ENCODE measurements around the gene HAUS8.
A peak's percentile ranks its signal among the peaks of the same experiment; 100 is the strongest.

HAUS8 gene

DNA sequence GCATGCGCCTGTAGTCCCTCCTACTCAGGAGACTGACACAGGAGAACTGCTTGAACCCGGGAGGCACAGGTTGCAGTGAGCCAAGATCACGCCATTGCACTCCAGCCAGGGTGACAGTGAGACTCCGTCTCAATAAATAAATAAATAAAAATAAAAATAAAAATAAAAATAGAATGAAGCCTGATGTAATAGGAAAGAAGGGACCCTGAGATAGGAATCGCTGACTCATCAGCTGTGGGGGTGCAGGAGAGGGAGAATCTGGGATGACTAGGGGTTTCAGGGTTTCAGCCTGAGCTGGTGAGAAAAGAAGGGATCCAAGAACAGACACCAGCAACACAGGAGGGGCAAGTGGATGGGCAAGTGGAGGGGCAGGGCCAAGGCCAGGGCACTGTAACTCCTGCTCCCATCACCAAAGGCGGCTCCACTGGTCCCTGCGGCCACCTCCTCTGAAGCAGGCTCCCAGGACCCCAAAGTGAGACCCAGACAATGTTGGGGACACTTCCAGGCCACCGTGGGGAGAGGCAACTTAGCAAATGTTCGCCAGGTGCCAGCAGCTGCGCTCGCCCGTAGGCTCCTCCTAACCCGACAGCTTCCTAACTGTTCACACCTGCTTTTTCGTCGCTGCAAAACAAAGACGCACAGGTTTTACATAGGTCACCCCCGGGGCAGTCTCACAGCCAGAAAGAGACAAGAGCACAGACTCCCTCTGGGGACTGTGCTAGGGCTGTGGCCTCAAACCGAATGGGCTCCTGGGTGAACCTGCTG lies 1.2 kb downstream of the HAUS8 start:
- peak; percentile 85 for DNase-seq

DNA sequence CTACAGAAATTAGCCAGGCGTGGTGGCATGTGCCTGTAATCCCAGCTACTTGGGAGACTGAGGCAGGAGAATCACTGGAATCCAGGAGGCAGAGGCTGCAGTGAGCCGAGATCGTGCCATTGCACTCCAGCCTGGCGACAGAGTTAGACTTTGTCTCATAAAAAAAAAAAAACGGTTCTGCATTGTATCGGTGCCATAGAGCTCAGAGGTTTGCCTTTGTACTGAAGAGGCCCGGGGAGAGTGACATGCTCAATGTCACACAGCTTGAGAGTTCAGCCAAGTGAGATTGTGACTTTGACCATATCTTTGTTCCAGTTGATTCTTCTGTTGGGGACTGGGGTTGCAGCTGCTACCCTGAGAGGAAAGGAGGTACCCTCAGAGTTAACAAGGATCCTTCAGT lies 4.3 kb downstream of the HAUS8 start:
- no peak for DNase-seq

DNA sequence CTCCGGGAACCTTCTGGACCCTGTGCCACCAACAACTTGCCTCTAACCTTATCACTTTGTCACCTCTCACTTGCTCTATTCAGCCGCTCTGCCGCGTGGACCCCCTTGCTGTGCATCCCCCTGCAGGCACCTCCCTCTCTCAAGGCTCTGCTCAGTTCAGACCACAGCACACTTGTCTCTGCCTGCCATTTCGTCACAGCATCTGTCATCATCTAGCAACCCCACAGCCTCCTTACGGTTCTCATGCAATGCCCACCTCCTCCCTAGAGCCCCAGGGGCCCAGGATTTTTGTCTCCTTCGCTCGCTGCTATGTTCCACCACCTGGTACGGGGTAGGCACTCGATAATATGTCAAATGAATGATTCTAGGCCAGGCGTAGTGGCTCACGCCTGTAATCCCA lies 4.8 kb downstream of the HAUS8 start:
- DNase-seq, result no peak

DNA sequence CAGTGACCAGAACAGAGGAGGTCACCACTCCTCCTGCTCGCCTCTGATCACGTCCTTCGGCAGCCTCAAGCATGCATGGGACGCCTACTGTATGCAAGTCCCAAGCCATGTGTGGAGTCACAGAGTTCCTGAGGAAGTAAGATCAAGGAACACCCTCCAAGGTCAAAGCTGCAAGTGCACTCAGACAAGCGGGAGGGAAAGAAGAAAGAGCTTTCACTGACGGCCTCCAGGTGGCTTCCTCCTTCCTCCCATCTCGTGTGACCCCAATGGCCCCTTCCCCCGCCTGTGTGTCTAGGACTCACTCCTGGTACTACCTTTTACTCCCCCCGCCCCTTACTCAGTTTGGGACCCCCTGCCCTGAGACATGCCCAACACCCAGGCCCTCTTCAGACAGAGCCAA lies 6.1 kb downstream of the HAUS8 start:
- DNase-seq, result no peak

DNA sequence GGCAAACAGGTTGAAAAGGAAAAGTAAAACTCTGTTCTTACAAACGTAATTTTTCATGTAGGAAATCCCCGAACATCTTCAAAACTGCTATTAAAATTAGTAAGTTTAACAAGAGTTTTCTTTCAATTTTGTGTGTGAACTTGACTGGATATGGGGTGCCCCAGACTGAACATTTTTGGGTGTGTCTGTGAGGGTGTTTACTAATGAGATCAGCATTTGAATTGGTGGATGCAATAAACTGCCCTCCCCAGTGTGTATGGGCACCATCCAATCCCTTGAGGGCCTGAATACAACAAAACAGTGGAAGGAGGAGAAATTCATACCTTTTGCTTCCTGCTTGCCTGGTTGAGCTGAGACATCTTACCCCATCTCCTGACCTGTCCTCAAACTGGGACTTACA lies 11.8 kb downstream of the HAUS8 start:
- DNase-seq, result no peak

DNA sequence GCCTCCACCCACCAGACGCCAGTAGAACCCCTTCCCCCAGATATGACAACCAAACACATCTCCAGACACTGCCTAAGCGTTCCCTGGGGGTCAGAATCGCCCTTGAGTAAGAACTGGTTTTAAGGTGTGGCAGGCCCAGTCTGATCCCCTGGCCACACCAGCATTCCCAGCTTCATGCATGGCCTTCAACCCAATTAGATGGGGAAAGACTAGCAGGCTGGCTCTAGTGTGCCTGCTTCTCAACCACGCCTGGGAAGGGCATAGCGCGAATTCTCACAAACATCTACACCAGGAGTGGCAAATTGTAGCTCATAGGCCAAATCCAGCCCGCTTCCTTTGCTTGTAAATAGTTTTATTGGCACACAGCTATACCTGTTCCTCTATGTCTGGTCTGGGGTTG lies 13.6 kb downstream of the HAUS8 start:
- DNase-seq, result no peak

DNA sequence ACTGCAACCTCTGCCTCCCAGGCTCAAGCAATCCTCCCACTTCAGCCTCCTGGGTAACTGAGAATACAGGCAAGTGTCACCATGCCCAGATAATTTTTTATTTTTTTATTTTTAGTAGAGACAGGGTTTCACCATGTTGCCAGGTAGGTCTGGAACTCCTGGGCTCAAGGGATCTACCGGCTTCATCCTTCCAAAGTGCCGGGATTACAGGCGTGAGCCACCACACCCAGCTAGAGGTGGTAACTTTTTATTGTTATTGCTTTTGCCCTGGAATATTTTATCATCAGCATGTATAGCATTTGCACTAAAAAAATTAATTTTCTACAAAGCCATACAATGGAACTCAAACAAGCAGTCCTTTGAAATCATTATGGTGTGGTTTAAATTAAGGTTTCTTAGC lies 14.0 kb downstream of the HAUS8 start:
- DNase-seq, result no peak

DNA sequence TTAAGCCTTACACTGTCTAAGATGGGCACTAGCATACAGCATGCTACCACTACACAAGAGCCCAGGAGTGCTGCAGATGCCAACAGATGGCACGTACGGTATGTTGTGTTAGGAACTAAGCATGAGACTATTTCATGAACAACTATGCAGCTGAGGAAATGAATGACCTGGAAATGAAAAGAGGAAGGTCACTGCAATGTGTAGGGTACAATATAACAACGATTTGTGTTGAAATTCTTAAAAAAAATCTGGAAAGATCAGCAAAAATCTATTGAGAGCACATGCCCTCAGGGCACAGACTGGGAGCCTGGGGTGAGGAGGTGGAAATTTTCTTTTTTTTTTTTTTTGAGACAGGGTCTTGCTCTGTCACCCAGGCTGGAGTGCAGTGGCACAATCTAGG lies 14.4 kb downstream of the HAUS8 start:
- DNase-seq, result no peak

DNA sequence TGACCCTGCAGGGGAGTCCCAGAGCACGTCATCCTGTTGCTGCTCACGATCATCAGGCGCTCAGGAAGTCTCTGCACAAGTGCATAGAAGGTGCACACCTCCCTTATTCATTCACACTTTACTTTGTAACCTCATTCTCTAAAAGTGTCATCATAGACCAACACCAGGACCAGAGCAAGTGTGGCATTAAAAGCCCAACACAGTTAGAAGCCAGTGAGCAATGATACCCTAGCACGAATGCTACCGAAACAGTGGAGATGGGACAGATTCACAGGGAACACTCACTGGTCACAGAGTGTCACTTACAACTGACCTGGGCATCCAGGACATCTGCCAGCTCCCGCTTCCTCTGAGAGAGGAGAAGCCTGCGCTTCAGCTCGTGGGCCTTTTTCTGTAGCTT lies 17.0 kb downstream of the HAUS8 start:
- DNase-seq, result no peak

DNA sequence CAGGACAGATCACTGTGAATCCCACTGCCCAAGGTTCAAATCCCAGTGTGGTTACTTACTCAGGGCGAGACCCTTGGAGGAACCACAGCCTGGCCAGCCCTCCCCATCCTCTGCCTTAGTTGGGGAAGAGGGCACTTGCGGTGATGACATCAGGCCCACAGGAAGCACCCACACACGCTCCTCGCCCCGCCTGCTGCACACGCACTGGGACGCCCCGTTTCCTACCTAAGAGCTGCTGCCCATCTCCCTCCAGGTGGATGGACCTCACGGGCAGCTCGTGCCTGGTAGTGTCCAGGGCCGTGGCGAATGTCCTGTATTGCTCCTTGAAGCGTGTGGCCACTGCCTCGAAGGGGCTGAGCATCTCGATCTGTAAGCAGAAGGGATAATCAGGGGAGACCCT lies 19.6 kb downstream of the HAUS8 start:
- no peak for DNase-seq

DNA sequence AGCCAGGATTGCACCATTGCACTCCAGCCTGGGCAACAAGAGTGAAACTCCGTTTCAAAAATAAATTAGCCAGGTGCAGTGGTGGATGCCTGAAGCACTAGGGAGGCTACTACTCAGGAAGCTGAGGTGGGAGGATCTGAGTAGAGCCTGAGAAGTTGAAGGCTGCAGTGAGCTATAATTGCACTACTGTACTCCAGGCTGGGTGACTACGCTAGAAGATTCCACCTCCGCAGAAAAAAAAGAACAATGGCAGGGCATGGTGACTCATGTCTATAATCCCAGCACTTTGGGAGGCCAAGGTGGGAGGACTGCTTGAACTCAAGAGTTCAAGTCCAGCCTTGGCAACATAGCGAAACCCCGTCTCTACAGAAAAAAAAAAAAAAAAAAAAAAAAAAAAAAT lies 20.5 kb downstream of the HAUS8 start:
- no peak for DNase-seq

DNA sequence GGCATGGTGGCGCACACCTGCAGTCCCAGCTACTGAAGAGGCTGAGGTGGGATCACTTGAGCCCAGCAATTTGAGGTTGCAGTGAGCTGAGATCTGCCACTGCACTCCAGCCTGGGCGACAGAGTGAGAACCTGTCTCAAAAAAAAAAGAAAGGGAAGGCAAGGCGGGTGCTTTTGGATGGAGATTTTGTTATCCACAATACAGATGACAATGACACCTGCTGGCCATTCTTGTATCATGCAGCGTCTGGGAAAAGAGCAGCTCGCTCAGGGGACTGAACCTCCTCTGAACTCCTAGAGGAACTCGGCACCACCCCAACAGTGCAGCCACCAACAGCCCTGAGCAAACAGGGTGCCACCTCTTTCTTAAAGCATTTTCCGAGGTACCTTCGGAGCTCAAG lies 22.8 kb downstream of the HAUS8 start:
- peak; percentile 47 for DNase-seq

DNA sequence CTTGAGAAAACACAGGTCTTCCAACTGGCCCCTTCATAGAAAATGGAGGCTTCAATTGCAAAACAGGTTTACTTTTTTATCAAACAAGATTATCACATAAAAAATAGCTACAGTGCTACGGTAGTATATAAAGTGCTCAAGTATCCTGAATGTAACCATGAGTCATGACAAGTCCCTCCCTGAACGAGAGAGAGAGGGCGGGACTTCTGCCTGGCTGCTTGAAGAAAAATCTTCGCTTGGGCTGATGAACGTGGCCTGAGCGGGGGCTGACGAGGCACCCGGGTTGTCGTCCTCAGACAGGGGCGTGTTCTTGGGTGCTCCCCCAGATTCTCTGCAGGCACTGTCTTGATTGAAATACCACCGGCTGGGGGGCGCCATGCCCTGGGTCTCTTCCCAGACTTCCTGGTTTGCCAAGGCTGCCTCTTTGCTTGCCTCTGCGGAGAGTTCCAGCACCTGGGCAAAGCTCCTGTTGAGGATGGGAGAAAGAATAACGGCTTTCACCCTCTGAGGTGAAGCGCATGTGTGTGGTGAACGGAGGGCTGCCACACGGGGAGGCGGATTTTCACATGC lies 25.5 kb downstream of the HAUS8 start:
- DNase-seq, result no peak

DNA sequence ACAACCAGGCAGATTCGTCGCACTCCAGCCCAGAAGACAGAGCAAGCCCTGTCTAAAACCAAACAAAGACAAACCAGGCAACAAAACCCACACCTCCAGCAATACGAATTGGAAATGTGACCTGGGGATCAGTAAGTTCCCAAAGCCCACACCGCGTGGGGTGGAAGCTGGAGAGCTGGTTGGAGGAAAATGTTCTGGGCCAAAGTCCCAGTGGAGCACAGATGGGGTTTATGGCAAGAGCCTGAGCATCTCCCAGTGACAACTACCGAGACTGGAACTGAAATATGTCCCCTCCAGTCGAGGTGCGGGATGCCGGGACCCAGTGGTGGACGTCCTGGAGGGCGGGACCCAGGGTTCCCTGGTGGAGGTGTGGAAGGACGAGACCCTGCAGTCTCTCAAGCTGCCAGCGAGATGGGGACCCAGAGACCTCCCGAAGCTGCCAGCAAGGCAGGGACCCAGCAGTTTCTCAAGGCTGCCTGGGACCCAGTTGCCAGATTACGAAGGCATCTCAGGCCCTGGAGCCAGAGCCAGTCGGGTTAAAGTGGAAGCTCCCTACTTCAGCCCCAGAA lies 26.3 kb downstream of the HAUS8 start:
- no peak for DNase-seq

DNA sequence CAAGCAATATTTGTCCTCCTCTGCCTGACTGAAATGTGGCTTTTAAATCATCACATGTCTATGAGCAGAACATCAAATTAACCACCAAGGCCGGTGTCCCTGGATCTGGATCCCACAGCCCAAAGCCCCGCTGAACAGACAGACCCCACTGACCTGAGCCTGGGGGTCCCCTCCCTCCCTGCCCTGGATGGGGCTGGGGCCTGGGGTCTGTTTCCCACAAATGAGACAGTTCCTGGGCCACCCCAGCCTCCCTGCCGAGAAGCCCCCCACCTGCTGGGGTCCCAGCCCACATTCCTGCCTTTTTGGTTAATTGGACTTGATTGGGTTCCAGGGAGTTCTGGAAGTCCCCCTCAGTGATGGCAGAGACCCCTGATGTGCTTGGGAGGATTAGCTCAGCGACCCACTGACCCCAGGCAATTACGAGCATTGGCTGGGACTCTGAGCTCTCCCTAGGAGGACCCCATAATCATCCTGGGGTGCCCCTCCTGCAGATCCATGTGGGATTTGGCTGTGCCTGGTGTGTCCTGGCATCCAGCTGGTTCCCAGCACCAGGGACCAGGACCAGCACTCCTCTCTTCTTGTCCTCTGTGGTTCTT lies 29.2 kb downstream of the HAUS8 start:
- no peak for DNase-seq

DNA sequence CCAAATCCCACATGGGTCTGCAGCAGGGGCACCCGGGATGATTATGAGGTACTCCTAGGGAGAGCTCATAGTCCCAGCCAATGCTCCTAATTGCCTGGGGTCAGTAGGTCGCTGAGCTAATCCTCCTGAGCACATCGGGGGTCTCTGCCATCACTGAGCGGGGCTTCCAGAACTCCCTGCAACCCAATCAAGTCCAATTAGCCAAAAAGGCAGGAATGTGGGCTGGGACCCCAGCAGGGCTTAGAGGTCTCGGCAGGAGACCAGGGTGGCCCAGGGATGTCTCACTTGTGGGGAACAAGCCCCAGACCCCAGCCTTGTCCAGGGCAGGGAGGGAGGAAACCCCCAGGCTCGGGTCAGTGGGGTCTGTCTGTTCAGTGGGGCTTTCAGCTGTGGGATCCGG lies 31.5 kb downstream of the HAUS8 start:
- DNase-seq, result no peak

DNA sequence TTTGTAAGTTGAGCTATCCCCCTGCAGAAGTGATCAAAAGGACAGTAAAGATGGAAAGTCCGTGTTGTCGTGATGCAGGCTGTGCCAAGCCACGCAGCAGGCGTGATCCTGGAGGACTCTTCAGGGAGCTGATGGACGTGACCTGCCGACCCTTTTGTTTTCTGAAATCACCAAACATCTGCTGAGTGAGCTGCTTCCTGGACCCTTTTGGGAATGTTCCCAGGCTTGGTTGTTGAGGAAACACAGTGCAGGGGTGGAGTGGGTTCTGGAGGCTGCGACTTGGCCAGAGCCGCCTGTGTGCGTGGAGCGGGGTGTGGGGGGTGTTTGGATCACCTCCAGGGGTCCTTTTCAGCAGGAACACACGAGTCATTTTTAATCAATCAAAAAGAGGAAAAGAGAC lies 33.3 kb downstream of the HAUS8 start:
- no peak for DNase-seq

DNA sequence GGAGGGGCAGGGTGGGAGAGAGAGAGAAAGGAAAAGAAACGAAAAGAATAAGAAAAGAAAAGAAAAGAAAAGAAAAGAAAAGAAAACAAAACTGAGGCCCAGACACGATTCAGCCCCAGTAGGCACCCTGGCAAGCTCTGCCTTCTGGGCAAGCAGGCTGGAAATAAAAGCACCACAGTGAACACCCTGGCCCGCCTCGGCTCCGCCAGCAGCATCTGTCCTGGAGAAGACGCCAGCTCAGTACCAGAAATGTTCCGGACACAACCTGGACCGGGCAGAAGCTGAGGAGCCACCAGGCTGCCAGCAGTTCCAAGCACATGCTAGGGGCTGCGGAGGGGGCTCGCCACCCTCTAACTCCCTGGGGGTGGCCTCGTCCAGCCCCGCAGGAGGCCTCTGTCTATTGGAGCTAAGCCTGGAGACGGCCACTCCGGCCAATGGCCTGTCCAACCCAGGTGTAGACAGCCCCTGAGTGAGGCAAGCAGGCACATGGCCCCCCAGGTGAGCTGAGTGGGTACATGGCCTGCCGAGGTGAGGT lies 37.2 kb downstream of the HAUS8 start:
- no peak for DNase-seq

DNA sequence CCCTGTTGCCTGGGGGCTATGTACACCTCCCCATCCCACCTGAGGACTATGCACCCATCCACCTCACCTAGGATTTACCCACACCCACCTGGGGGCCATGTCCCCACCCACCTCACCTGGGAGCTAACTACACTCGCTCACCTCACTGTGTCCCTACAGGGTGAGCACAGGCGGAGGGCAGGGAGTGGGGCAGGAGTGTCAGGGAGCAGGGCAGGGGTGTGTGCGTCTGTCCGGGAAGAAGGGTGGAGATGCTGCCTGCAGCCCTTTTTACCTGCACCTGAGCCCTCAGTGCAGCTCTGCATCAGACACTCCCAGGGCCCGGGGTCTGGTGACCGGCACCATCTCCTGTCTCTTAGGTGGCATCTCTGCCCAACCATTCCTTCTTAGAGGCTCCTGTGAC lies 38.1 kb downstream of the HAUS8 start:
- DNase-seq, result no peak

DNA sequence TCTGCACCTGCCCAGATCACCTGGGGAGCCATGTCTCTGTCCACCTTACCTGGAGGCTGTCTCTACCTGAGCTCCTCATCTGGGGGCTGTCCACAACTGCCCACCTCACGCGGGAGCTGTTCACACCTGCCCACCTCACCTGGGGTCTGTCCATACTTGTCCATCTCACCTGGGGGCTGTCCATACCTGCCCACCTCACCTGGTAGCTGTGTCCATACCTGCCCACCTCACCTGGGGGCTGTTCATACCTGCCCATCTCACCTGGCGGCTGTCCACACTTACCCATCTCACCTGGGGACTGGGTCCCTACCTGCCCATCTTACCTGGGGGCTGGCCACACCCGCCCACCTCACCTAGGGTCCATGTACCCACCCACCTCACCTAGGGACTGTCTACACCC lies 38.6 kb downstream of the HAUS8 start:
- no peak for DNase-seq

DNA sequence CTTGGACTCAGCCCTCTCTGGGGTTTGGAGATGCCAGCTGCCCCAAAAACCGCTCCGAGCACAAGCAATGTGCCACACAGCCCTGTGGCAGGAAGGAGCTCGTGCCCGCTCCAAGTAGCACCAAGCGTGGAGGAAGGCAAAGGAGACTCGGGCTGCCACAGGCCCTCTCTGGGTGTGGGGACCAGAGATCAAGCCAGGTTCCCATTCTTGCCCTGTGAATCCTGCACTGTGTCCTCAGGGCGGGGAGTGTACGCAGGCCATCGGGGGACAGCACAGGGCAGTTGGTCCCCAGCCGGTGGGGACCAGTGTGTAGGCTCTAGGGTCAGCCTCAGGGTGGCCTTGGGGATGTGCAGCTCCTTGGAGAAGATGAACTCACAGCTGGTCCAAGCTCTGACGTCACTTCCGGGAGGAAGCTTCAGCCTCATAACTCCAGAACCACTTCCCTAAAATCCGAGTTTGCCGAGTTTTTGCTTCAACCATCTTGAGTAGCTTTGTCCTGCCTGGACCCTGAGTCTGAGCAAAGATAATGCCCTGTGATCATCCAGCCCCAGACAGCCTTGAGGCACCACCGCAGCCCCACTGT lies 39.3 kb downstream of the HAUS8 start:
- peak; percentile 49 for DNase-seq

DNA sequence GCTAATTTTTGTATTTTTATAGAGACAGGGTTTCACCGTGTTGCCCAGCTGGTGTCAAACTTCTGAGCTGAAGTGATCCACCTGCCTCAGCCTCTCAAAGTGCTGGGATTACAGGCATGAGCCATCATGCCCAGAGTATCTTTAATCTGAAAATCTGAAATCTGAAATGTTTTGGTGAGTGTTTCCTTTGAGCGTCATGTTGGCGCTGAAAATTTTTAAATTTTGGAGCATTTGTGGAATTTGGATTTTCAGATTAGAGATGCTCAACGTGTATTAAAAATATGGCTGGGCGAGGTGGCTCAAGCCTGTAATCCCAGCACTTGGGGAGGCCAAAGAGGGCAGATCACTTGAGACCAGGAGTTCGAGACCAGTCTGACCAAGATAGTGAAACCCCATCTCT lies 43.5 kb downstream of the HAUS8 start:
- DNase-seq, result no peak

DNA sequence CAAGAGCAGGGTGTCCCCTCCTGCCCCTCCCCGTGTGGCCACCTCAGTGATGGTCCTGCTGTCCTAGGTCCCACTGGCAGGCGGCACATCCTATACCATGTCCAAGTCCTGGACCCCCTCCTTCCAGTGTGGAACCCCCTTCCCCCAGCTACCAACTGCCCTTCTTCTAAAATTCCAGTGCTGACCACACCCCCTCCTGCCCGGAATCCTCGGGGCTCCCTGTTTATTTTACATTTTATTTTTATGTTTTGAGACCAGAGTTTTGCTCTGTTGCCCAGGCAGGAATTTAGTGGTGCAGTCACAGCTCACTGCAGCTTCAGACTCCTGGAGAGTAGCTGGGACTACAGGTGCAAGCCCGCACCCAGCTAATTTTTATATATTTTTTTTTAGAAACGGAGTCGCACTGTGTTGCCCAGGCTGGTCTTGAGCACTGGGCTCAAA lies 47.7 kb downstream of the HAUS8 start:
- no peak for DNase-seq
